Measurements from ENCODE around the gene CENPB. TPM values are rescaled to one million over a fixed set of nuclear protein-coding genes. Genes with fewer than 3 reads are reported as not detected.

Gene CENPB
- total and polyA plus RNA-seq, 4 donors: 4.5 to 32.4 (median 25.4) TPM

- TF ChIP-seq NR2F2 (IDR thresholded peaks at IDR 0.05) (no peak), JUND (IDR thresholded peaks at IDR 0.05) (no peak), HNF4G (IDR thresholded peaks at IDR 0.05) (no peak), FOXA1 (IDR thresholded peaks at IDR 0.05) (no peak), EGR1 (IDR thresholded peaks at IDR 0.05; ENCODE audit: low read depth in 2 of 2) (no peak), RAD21 (IDR thresholded peaks at IDR 0.05) (no peak), TAF1 (conservative IDR thresholded peaks at IDR 0.05) (no peak), YY1 (IDR thresholded peaks at IDR 0.05) (no peak), REST (IDR thresholded peaks at IDR 0.05) (no peak), CTCF (IDR thresholded peaks at IDR 0.05; ENCODE audit: low read depth, low read length, missing input control) (no peak), HNF4A (conservative IDR thresholded peaks at IDR 0.05) (no peak), ATF3 (IDR thresholded peaks at IDR 0.05) (no peak), GABPA (IDR thresholded peaks at IDR 0.05 in 1 of 2, conservative IDR thresholded peaks at IDR 0.05 in 1 of 2) (no peak), FOXA2 (IDR thresholded peaks at IDR 0.05) (no peak), RXRA (IDR thresholded peaks at IDR 0.05) (no peak), SP1 (IDR thresholded peaks at IDR 0.05) (no peak), ZBTB33 (IDR thresholded peaks at IDR 0.05) (no peak), MAX (IDR thresholded peaks at IDR 0.05) (no peak)
- no peak overlapping the region for H3K9ac ChIP-seq (ENCODE audit: low read depth in 1 of 2, low read length in 2 of 2)
- DNase-seq (ENCODE audit: low spot score): no peak
- H3K4me1 ChIP-seq (ENCODE audit: control insufficient read depth in 4 of 4, insufficient read depth in 4 of 4, low read length in 3 of 4): peaks cover 0 to 6% (median 2%) of the 10 kb centered on the region in 4 donors
- H3K36me3 ChIP-seq (ENCODE audit: control insufficient read depth in 4 of 4, insufficient read depth in 3 of 4, low read depth in 1 of 4, low read length in 3 of 4): no peaks in the 10 kb centered on the region
- H3K27me3 ChIP-seq (ENCODE audit: control insufficient read depth in 4 of 4, insufficient read depth in 4 of 4, low read length in 3 of 4): no peaks in the 10 kb centered on the region
- H3K4me3 ChIP-seq (ENCODE audit: low read depth in 1 of 3, low read length in 3 of 3): no peak overlapping the region
- no peak overlapping the region for H3K27ac ChIP-seq (ENCODE audit: low read depth in 1 of 2, low read length in 2 of 2)
- H3K9me3 ChIP-seq (ENCODE audit: control insufficient read depth in 4 of 4, low read length in 3 of 4): no peaks in the 10 kb centered on the region
- WGBS: 73% methylated on average over 11 of the region's 11 CpGs
Observed at GRCh38 chr20:3745686-3746173, 40.8 kb downstream of the CENPB start.

Data from liver (tissue), 9 donors.